GM12892 (cell line): ENCODE results near the gene ZDHHC14.

Source experiments
- POLR2A ChIP-seq: IDR thresholded peaks from 2 replicates; pipeline ENCODE4 v1.6.1; 2011; ENCODE audit warnings: low read depth, low read length, control low read depth
- POLR2AphosphoS5 ChIP-seq: IDR thresholded peaks from 2 replicates; pipeline ENCODE4 v1.6.1; 2011; ENCODE audit warnings: low read depth, low read length, control low read depth
- TAF1 ChIP-seq: IDR thresholded peaks from 2 replicates; pipeline ENCODE4 v1.6.1; 2011; ENCODE audit warnings: low read depth, mild to moderate bottlenecking, control low read depth, low read length, borderline replicate concordance

DNA sequence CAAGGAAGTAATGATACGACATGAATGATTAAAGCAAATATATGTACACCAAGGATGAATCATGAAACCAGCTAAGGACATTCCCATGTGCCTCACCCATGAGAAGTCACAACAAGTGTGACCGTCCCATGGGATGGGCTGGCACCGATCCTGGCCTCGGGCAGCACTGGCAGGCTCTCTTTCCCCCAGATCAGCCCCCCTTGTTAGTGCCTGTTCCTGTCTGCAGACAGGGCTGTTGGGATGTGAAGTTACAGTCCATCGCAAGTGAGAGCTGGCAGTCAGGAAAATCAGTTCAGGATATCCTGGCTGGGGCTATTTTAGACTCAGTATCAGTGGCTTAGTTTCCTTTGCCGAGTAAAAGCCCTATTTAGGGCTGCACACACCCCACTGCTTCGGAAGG is 312.9 kb downstream of the ZDHHC14 start:
- no peak for TF ChIP-seq POLR2A
- TF ChIP-seq POLR2AphosphoS5 = no peak
- TF ChIP-seq TAF1 = no peak
